CD14-positive monocyte (primary cell): ENCODE results near the gene GLCCI1. TPM values are rescaled to one million over a fixed set of nuclear protein-coding genes. Genes with fewer than 3 reads are reported as not detected.

Experiments
- DNase-seq, 3 donors: peaks; one replicate each; pipeline ENCODE4 v3.0.0-alpha.2; 2011 to 2022
- H2AFZ ChIP-seq: 2 replicates; pipeline ENCODE4 v1.6.0; 2012; ENCODE audit warnings: mild to moderate bottlenecking, low read depth, low read length, inconsistent platforms; ENCODE audit not compliant: insufficient read depth, poor library complexity, severe bottlenecking
- H3K27ac ChIP-seq, 2 donors: 1 replicate in 1 of 2; 2 replicates in 1 of 2; pipeline ENCODE4 v1.5.1; 2012 to 2013; ENCODE audit warnings: low read length in 2 of 2, control low read depth in 1 of 2, inconsistent platforms in 1 of 2, low read depth in 1 of 2, mild to moderate bottlenecking in 1 of 2
- H3K27me3 ChIP-seq, 2 donors: one replicate each; pipeline versions ENCODE4 v1.6.0 to v1.6.1; 2011 to 2013; ENCODE audit warnings: low read length in 2 of 2; ENCODE audit not compliant: control insufficient read depth in 2 of 2, insufficient read depth in 2 of 2
- H3K36me3 ChIP-seq, 2 donors: replicated peaks in 1 of 2; 1 replicate in 1 of 2; 2 replicates in 1 of 2; pipeline versions ENCODE4 v1.5.1 to v1.6.1; 2012 to 2013; ENCODE audit warnings: low read length in 2 of 2, control low read depth in 1 of 2, inconsistent platforms in 1 of 2, mild to moderate bottlenecking in 1 of 2; ENCODE audit not compliant: insufficient read depth in 2 of 2, control insufficient read depth in 1 of 2
- H3K4me1 ChIP-seq, 2 donors: 1 replicate in 1 of 2; 2 replicates in 1 of 2; pipeline versions ENCODE4 v1.5.1 to v1.6.1; 2012 to 2013; ENCODE audit warnings: low read length in 2 of 2, control low read depth in 1 of 2, inconsistent platforms in 1 of 2, mild to moderate bottlenecking in 1 of 2, moderate library complexity in 1 of 2; ENCODE audit not compliant: insufficient read depth in 2 of 2, control insufficient read depth in 1 of 2
- H3K4me2 ChIP-seq: replicated peaks from 2 replicates; pipeline ENCODE3; 2012; ENCODE audit warnings: low read length, moderate library complexity, mild to moderate bottlenecking; ENCODE audit not compliant: poor library complexity, severe bottlenecking; ENCODE audit errors: extremely low read depth
- H3K4me3 ChIP-seq, 3 experiments: fragments of 200-600 bp in 1 of 3; sonication (generic) in 1 of 3; replicated peaks in 1 of 3; 1 replicate in 2 of 3; 2 replicates in 1 of 3; pipeline ENCODE4 v1.5.1; 2011 to 2013; ENCODE audit warnings: low read length in 3 of 3, mild to moderate bottlenecking in 3 of 3, control low read depth in 2 of 3, low read depth in 2 of 3, inconsistent platforms in 1 of 3, moderate library complexity in 1 of 3
- H3K79me2 ChIP-seq: 2 replicates; pipeline ENCODE4 v1.6.0; 2012; ENCODE audit warnings: mild to moderate bottlenecking, control low read depth, inconsistent platforms, low read length, moderate library complexity; ENCODE audit not compliant: insufficient read depth
- H3K9ac ChIP-seq: 2 replicates; pipeline ENCODE4 v1.6.0; 2017; ENCODE audit warnings: low read length, mild to moderate bottlenecking; ENCODE audit not compliant: insufficient read depth, poor library complexity, severe bottlenecking
- H3K9me3 ChIP-seq, 2 donors: replicated peaks in 1 of 2; 1 replicate in 1 of 2; 2 replicates in 1 of 2; pipeline versions ENCODE4 v1.5.1 to v1.6.1; 2012 to 2013; ENCODE audit warnings: low read length in 2 of 2, control low read depth in 1 of 2; ENCODE audit not compliant: control insufficient read depth in 1 of 2, insufficient read depth in 1 of 2
- H4K20me1 ChIP-seq: 2 replicates; pipeline ENCODE4 v1.6.0; 2012; ENCODE audit warnings: mild to moderate bottlenecking, low read length, control low read depth, moderate library complexity; ENCODE audit not compliant: insufficient read depth
- H3K27ac Mint-ChIP-seq, 7 donors: one replicate each; pipeline ENCODE4 v1.8.0; 2020; ENCODE audit warnings: mild to moderate bottlenecking in 7 of 7, mixed read lengths in 7 of 7, moderate library complexity in 6 of 7, inconsistent platforms in 2 of 7
- H3K27me3 Mint-ChIP-seq, 3 donors: one replicate each; pipeline ENCODE4 v1.8.0; 2021 to 2022; ENCODE audit warnings: low read depth in 3 of 3, mild to moderate bottlenecking in 3 of 3, mixed read lengths in 3 of 3, moderate library complexity in 3 of 3, inconsistent platforms in 1 of 3
- H3K36me3 Mint-ChIP-seq, 2 donors: one replicate each; pipeline ENCODE4 v1.8.0; 2020; ENCODE audit warnings: mixed read lengths in 2 of 2, inconsistent platforms in 1 of 2, mild to moderate bottlenecking in 1 of 2
- H3K4me1 Mint-ChIP-seq: one replicate; pipeline ENCODE4 v1.8.0; 2020; ENCODE audit warnings: mild to moderate bottlenecking, mixed read lengths
- H3K4me3 Mint-ChIP-seq, 2 donors: one replicate each; pipeline ENCODE4 v1.8.0; 2020; ENCODE audit warnings: mild to moderate bottlenecking in 2 of 2, mixed read lengths in 2 of 2, moderate library complexity in 1 of 2
- H3K9me3 Mint-ChIP-seq, 7 donors: one replicate each; pipeline ENCODE4 v1.8.0; 2020 to 2022; ENCODE audit warnings: mixed read lengths in 7 of 7, mild to moderate bottlenecking in 6 of 7, moderate library complexity in 6 of 7, inconsistent platforms in 2 of 7
- WGBS: methylation state at CpG from one replicate; pipeline ENCODE4 v1.1.5; 2013; ENCODE audit warnings: missing lambda C conversion rate; ENCODE audit not compliant: insufficient coverage; 5-methylcytosine and 5-hydroxymethylcytosine counted together
- intact Hi-C, 2 donors: fragments of 100-400 bp; cut with micrococcal nuclease; formaldehyde crosslinking; loops; one replicate each; pipeline versions ENCODE4 v1.15.0 to v1.15.1; 2023
- polyA plus RNA-seq, 3 donors: library from polyadenylated mRNA; depleted of rRNA in 1 of 3; unstranded in 2 of 3; stranded (reverse) in 1 of 3; fragments of 300-500 nt in 2 of 3; fragments of >200 nt in 1 of 3; fragmentation: Illumina TruSeq in 2 of 3; gene quantifications; 1 replicate in 2 of 3; 2 replicates in 1 of 3; pipeline ENCODE4 v1.2.3, GENCODE V29; 2012 to 2021
- TF ChIP-seq, protein P1 (sequence below): fragments of 200-600 bp; IDR thresholded peaks from one replicate; pipeline ENCODE4 v1.8.0; 2022; ENCODE audit warnings: antibody characterized with exemption, mild to moderate bottlenecking

GLCCI1 gene
- polyA plus RNA-seq, 3 donors = 0.89 to 2.1 (median 1.1) TPM

DNA sequence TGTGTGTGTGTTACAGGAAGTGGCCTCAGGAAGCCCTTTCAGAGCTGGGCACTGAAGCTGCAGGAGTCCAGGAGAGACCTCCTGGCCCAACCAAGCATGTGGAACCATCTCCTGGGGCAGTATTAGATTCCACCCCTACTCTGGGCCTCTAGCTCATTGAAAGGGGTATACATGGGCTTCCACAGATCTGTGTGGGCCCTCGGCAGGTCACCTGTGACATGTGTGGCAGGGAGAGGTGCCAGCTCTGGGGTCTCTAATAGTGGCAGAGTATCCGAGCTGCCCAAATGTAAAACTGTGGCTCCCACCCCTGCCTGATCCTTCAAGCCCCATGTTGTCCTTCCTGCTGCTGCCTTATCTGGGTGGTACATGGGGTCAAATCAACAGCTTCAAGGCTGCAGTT is 144.1 kb downstream of the GLCCI1 start:
- H3K36me3 ChIP-seq = no peaks in the 10 kb centered on the region
- no peaks in the 10 kb centered on the region for H4K20me1 ChIP-seq
- no peak overlapping the region for H3K27ac ChIP-seq
- Mint-ChIP-seq H3K4me1 (no peaks in the 10 kb centered on the region), H3K27ac (no peak overlapping the region), H3K9me3 (peaks cover 9 to 20% (median 10%) of the 10 kb centered on the region in 7 donors), H3K36me3 (peaks cover 0 to 3% of the 10 kb centered on the region in 2 donors), H3K4me3 (no peak overlapping the region), H3K27me3 (peaks cover 0 to 7% (median 3%) of the 10 kb centered on the region in 3 donors)
- H3K79me2 ChIP-seq = no peaks in the 10 kb centered on the region
- WGBS = 85% methylated on average over 2 of the region's 2 CpGs
- H3K27me3 ChIP-seq = no peaks in the 10 kb centered on the region
- H3K9ac ChIP-seq = no peak overlapping the region
- H2AFZ ChIP-seq = no peak overlapping the region
- peaks cover 0 to 11% of the 10 kb centered on the region in 2 donors for H3K9me3 ChIP-seq
- intact Hi-C loops = no loop called here
- H3K4me3 ChIP-seq = no peak overlapping the region
- DNase-seq = no peak
- no peaks in the 10 kb centered on the region for H3K4me1 ChIP-seq
- H3K4me2 ChIP-seq = no peak overlapping the region
- TF ChIP-seq, protein P1, sequence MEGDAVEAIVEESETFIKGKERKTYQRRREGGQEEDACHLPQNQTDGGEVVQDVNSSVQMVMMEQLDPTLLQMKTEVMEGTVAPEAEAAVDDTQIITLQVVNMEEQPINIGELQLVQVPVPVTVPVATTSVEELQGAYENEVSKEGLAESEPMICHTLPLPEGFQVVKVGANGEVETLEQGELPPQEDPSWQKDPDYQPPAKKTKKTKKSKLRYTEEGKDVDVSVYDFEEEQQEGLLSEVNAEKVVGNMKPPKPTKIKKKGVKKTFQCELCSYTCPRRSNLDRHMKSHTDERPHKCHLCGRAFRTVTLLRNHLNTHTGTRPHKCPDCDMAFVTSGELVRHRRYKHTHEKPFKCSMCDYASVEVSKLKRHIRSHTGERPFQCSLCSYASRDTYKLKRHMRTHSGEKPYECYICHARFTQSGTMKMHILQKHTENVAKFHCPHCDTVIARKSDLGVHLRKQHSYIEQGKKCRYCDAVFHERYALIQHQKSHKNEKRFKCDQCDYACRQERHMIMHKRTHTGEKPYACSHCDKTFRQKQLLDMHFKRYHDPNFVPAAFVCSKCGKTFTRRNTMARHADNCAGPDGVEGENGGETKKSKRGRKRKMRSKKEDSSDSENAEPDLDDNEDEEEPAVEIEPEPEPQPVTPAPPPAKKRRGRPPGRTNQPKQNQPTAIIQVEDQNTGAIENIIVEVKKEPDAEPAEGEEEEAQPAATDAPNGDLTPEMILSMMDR = no peak

DNA sequence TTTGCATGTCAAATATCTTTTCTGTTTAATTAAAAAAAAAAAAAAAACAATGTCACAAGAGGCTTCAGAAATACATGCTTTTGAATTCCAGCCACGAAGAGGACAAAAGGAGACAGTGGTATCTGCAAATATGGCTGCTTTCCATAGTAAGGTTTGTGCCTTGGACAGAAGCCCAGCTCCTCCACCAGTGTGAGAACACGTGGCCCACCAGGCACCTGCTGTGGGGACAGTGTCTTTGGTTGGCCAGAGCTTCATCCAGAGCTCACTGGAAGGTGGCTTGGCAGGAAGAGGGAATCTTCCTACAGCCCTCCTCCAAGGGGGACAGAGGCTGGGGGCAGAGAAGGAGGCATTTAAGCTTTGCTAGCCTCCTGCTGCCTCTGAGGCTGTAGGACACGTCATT is 144.6 kb downstream of the GLCCI1 start:
- H3K9ac ChIP-seq = no peak overlapping the region
- H3K27ac ChIP-seq = no peak overlapping the region
- H3K4me3 ChIP-seq = no peak overlapping the region
- H3K4me3 Mint-ChIP-seq = no peak overlapping the region
- 100% methylated on average over 1 of the region's 3 CpGs for WGBS
- H3K27me3 ChIP-seq = no peaks in the 10 kb centered on the region
- TF ChIP-seq, protein P1 = no peak
- peaks cover 0 to 7% (median 2%) of the 10 kb centered on the region in 3 donors for H3K27me3 Mint-ChIP-seq
- no peak overlapping the region for H3K4me2 ChIP-seq
- H3K4me1 Mint-ChIP-seq = no peaks in the 10 kb centered on the region
- no peak for DNase-seq
- peaks cover 0 to 11% of the 10 kb centered on the region in 2 donors for H3K9me3 ChIP-seq
- no peaks in the 10 kb centered on the region for H3K36me3 ChIP-seq
- no peaks in the 10 kb centered on the region for H4K20me1 ChIP-seq
- H3K36me3 Mint-ChIP-seq = peaks cover 0 to 3% of the 10 kb centered on the region in 2 donors
- H3K79me2 ChIP-seq = no peaks in the 10 kb centered on the region
- no peaks in the 10 kb centered on the region for H3K4me1 ChIP-seq
- H3K27ac Mint-ChIP-seq = no peak overlapping the region
- intact Hi-C loops = no loop called here
- peaks cover 9 to 20% (median 10%) of the 10 kb centered on the region in 7 donors for H3K9me3 Mint-ChIP-seq
- no peak overlapping the region for H2AFZ ChIP-seq
